Thyroid gland (tissue), 4 donors: Measurements from ENCODE around the gene ATP2A1.

ENCODE experiments used
- CTCF ChIP-seq, 6 experiments: fragments of 200-600 bp in 3 of 6; fragments of 450-650 bp in 3 of 6; sonication (generic) in 3 of 6; IDR thresholded peaks; one replicate each; pipeline ENCODE4 v1.5.1; 2016 to 2019; ENCODE audit warnings: antibody characterized with exemption in 6 of 6, mild to moderate bottlenecking in 2 of 6, inconsistent platforms in 1 of 6, moderate library complexity in 1 of 6
- POLR2A ChIP-seq, 2 donors: fragments of 450-650 bp; IDR thresholded peaks; one replicate each; pipeline ENCODE4 v1.6.1; 2017; ENCODE audit warnings: antibody characterized with exemption in 2 of 2, mild to moderate bottlenecking in 2 of 2, moderate library complexity in 1 of 2

DNA sequence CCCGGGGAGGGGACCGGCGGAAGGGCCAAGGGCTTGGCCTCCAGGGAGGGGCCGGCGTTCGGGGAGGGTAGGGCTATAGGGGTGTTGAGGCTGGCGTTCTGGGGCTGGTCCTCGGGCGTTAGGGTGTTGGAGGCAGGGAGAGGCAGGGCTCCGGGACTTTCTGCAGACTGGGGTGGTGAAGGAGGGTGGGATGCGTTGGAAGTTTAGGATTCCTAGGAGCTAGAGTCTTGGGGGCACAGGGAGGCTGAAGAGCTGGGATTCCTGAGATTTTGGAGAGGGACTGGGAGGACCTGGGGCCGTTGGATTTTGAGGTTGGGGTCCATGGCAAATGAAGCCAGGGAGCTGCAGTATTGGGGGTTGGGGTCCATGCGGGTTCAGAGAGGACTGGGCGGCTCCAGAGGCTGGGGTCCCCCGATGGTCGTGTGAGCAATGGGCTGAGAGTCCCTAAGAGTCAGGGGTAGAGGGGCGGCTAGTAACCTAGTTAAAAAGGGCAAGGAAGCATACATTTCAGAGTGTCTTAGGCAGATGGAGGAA is 73.2 kb downstream of the ATP2A1 start:
- no peak for TF ChIP-seq CTCF (IDR thresholded peaks at IDR 0.05)
- TF ChIP-seq POLR2A (IDR thresholded peaks at IDR 0.05) = no peak
